Nephron (organoid): ENCODE results near the gene PDIA2.
"Not testable (repeated sequence)": the region's sequence is repeated elsewhere in the genome, so short reads cannot be mapped to it uniquely, and the experiment has no call there.

Experiments
- H3K27ac Mint-ChIP-seq, 3 experiments: 2 replicates each; pipeline ENCODE4 v1.8.0; 2020; ENCODE audit warnings: mixed read lengths in 3 of 3, mild to moderate bottlenecking in 2 of 3, moderate library complexity in 1 of 3
- H3K27me3 Mint-ChIP-seq: 2 replicates; pipeline ENCODE4 v1.8.0; 2021; ENCODE audit warnings: low read depth, mild to moderate bottlenecking, moderate library complexity, mixed read lengths
- H3K36me3 Mint-ChIP-seq: 2 replicates; pipeline ENCODE4 v1.8.0; 2020; ENCODE audit warnings: low read depth, mixed read lengths
- H3K4me1 Mint-ChIP-seq: 2 replicates; pipeline ENCODE4 v1.8.0; 2020; ENCODE audit warnings: mixed read lengths
- H3K4me3 Mint-ChIP-seq, 3 experiments: 2 replicates each; pipeline ENCODE4 v1.8.0; 2020; ENCODE audit warnings: mild to moderate bottlenecking in 3 of 3, mixed read lengths in 3 of 3, moderate library complexity in 2 of 3
- H3K9me3 Mint-ChIP-seq: 2 replicates; pipeline ENCODE4 v1.8.0; 2020; ENCODE audit warnings: mixed read lengths
- CTCF ChIP-seq, 3 experiments: fragments of 200-600 bp; sonication (generic); IDR thresholded peaks; one replicate each; pipeline ENCODE4 v1.5.0; 2021; ENCODE audit warnings: antibody characterized with exemption in 3 of 3; ENCODE audit not compliant: unreplicated experiment in 3 of 3

PDIA2 gene

GRCh38 chr16:333406-334094, 50.6 kb downstream of the PDIA2 start:
- Mint-ChIP-seq H3K4me1 (peaks cover 18% of the 10 kb centered on the region), H3K4me3 (no peak overlapping the region), H3K27me3 (no peaks in the 10 kb centered on the region), H3K36me3 (no peaks in the 10 kb centered on the region), H3K9me3 (no peaks in the 10 kb centered on the region), H3K27ac (no peak overlapping the region)
- TF ChIP-seq CTCF (IDR thresholded peaks at IDR 0.05; ENCODE audit: unreplicated experiment in 3 of 3), result no peak

- not testable (repeated sequence) for H3K36me3 Mint-ChIP-seq, H3K27me3 Mint-ChIP-seq, H3K9me3 Mint-ChIP-seq, H3K27ac Mint-ChIP-seq, H3K4me3 Mint-ChIP-seq
- peaks cover 18% of the 10 kb centered on the region for H3K4me1 Mint-ChIP-seq
Measured at GRCh38 chr16:334164-334832, 51.3 kb downstream of the PDIA2 start.

DNA sequence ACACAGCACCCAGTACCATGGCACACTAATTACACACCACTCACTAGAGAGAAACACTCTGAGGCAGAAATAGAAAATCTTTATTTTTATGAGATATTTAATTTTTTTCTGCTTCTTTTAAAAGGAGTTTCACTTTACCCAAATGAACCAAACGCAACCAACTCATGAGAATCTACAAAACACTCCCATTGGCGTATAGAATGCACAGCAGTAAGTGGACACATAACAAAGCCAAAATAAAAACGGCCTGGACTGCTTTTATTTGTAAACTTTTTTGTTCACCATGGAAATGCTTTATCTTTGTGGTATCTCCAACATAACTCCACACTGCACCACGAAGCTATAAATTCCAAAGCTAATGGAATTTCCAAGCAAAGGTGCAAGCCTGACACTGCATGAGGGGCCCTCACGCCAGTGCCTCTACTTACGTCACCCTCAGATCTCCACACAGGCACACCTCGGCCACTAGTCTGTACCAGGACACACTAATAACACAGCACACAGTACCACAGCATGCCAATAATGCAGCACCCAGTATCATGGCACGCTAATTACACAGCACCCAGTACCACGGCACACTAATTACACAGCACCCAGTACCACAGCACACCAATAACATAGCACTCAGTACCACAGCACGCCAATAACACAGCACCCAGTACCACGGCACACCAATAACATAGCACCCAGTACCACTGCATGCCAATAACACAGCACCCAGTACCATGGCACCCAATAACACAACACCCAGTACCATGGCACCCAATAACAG, 52.1 kb downstream of the PDIA2 start:
- not testable (repeated sequence) for H3K4me3 Mint-ChIP-seq, H3K27me3 Mint-ChIP-seq, H3K9me3 Mint-ChIP-seq, H3K36me3 Mint-ChIP-seq, H3K27ac Mint-ChIP-seq
- peaks cover 18% of the 10 kb centered on the region for H3K4me1 Mint-ChIP-seq

DNA sequence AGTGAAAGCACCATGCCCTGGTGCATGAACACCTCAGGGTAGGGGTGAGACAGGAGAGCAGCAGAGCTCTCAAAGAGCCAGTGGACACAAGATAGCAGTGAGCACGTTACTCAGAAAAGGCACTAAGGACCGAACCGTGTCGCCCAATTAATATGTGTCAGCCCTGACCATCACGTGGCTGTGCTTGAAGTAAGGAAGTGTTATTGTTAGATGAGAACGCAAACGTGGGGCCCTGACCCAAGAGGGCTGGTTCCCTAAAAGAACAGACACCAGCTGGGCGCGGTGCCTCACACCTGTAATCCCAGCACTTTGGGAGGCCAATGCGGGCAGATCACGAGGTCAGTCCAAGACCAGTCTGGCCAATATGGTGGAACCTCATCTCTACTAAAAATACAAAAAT, 53.3 kb downstream of the PDIA2 start:
- Mint-ChIP-seq H3K4me3 (no peak overlapping the region), H3K36me3 (peaks cover 4% of the 10 kb centered on the region), H3K27ac (no peak overlapping the region), H3K27me3 (no peaks in the 10 kb centered on the region), H3K4me1 (peaks cover 8% of the 10 kb centered on the region), H3K9me3 (no peaks in the 10 kb centered on the region)
- TF ChIP-seq CTCF (IDR thresholded peaks at IDR 0.05; ENCODE audit: unreplicated experiment in 3 of 3), result no peak
